Measurements from ENCODE around the gene SCAP.

- TF ChIP-seq EP300 (IDR thresholded peaks at IDR 0.05; ENCODE audit: borderline replicate concordance in 1 of 2, low read depth in 1 of 2, low read length in 1 of 2) (no peak), CTCF (IDR thresholded peaks at IDR 0.05) (no peak), POLR2AphosphoS5 (IDR thresholded peaks at IDR 0.05; ENCODE audit: low read depth, low read length) (no peak), ZBTB33 (IDR thresholded peaks at IDR 0.05; ENCODE audit: borderline replicate concordance, low read depth) (no peak)
These were observed 69.7 kb downstream of the SCAP start for GRCh38 chr3:47405820-47406761.

Measured in SK-N-SH (cell line).